HepG2 (cell line): ENCODE data around the gene NRL. TPM values are rescaled to one million over a fixed set of nuclear protein-coding genes. Genes with fewer than 3 reads are reported as not detected.

Experiments used
- ADNP ChIP-seq: sonication (generic); formaldehyde crosslinking; IDR thresholded peaks from 2 replicates; pipeline ENCODE4 v1.4.0; 2020; ENCODE audit warnings: missing genetic modification reagents
- ARNT ChIP-seq: fragments of 450-650 bp; IDR thresholded peaks from 2 replicates; pipeline ENCODE4 v1.6.1; 2017
- CBX1 ChIP-seq: IDR thresholded peaks from one replicate; pipeline ENCODE4 v1.6.1; 2016; ENCODE audit warnings: antibody characterized with exemption, low read depth
- CBX5 ChIP-seq: sonication (generic); formaldehyde crosslinking; IDR thresholded peaks from 2 replicates; pipeline ENCODE4 v1.4.0; 2020; ENCODE audit warnings: missing genetic modification reagents, borderline replicate concordance
- CHD4 ChIP-seq: fragments of 200-600 bp; sonication (generic); IDR thresholded peaks from 2 replicates; pipeline ENCODE4 v1.7.0; 2017; ENCODE audit warnings: mild to moderate bottlenecking, low read length, borderline replicate concordance
- DMAP1 ChIP-seq: IDR thresholded peaks from 2 replicates; pipeline ENCODE4 v1.6.1; 2016
- HOXA3 ChIP-seq: sonication (generic); formaldehyde crosslinking; IDR thresholded peaks from 2 replicates; pipeline ENCODE4 v1.5.0; 2020; ENCODE audit warnings: missing genetic modification reagents
- MTA1 ChIP-seq: sonication (generic); formaldehyde crosslinking; IDR thresholded peaks from 2 replicates; pipeline ENCODE4 v1.4.0; 2020; ENCODE audit warnings: missing genetic modification reagents, mild to moderate bottlenecking, borderline replicate concordance
- MYNN ChIP-seq: sonication (generic); formaldehyde crosslinking; IDR thresholded peaks from 2 replicates; pipeline ENCODE4 v1.4.0; 2020; ENCODE audit warnings: mild to moderate bottlenecking, low read depth, missing genetic modification reagents
- PAX8 ChIP-seq: sonication (generic); formaldehyde crosslinking; IDR thresholded peaks from 2 replicates; pipeline ENCODE4 v1.8.0; 2022; ENCODE audit warnings: mild to moderate bottlenecking, missing genetic modification reagents, borderline replicate concordance
- PHF21A ChIP-seq: sonication (generic); formaldehyde crosslinking; IDR thresholded peaks from 2 replicates; pipeline ENCODE4 v1.5.0; 2020; ENCODE audit warnings: mild to moderate bottlenecking, missing genetic modification reagents
- SMC3 ChIP-seq: IDR thresholded peaks from 2 replicates; pipeline ENCODE4 v1.6.1; 2011; ENCODE audit warnings: low read length, improper control_type of control experiment
- TARDBP ChIP-seq: sonication (generic); formaldehyde crosslinking; IDR thresholded peaks from 2 replicates; pipeline ENCODE4 v1.8.0; 2022; ENCODE audit warnings: mild to moderate bottlenecking, missing genetic modification reagents
- TBX3 ChIP-seq: fragments of 450-650 bp; IDR thresholded peaks from 2 replicates; pipeline ENCODE4 v1.6.1; 2017; ENCODE audit warnings: antibody characterized with exemption, mild to moderate bottlenecking, inconsistent platforms, borderline replicate concordance
- TOE1 ChIP-seq: sonication (generic); formaldehyde crosslinking; IDR thresholded peaks from 2 replicates; pipeline ENCODE4 v1.4.0; 2020; ENCODE audit warnings: mild to moderate bottlenecking, missing genetic modification reagents
- ZNF331 ChIP-seq: sonication (generic); formaldehyde crosslinking; IDR thresholded peaks from 2 replicates; pipeline ENCODE4 v1.4.0; 2020; ENCODE audit warnings: missing genetic modification reagents
- ZNF614 ChIP-seq: IDR thresholded peaks from 2 replicates; pipeline ENCODE4 v1.6.1; 2018; ENCODE audit warnings: missing biosample characterization, missing genetic modification reagents, inconsistent platforms, borderline replicate concordance
- ZNF687 ChIP-seq: sonication (generic); formaldehyde crosslinking; IDR thresholded peaks from 2 replicates; pipeline ENCODE4 v1.5.1; 2020; ENCODE audit warnings: mild to moderate bottlenecking, missing genetic modification reagents, moderate library complexity
- polyA plus RNA-seq, 8 experiments: library from polyadenylated mRNA; depleted of rRNA in 3 of 8; stranded (reverse) in 7 of 8; unstranded in 1 of 8; fragments of >200 nt; fragmentation: Illumina TruSeq in 4 of 8; extraction: Trizol in 4 of 8; gene quantifications; 2 replicates each; pipeline versions ENCODE4 v1.2.1 to v1.2.3, GENCODE V29; 2011 to 2016; ENCODE audit warnings: low read depth in 4 of 8, missing spikeins in 1 of 8, mixed read lengths in 1 of 8; ENCODE audit not compliant: insufficient read depth in 1 of 8
- total RNA-seq, 5 experiments: library from RNA; depleted of rRNA; stranded (reverse); fragments of >200 nt; fragmentation: Illumina TruSeq; extraction: Trizol; gene quantifications; 2 replicates each; pipeline ENCODE4 v1.2.3, GENCODE V29; 2016; ENCODE audit warnings: low read depth in 1 of 5
- TF ChIP-seq, protein P1 (sequence below): fragments of 450-650 bp; IDR thresholded peaks from 2 replicates; pipeline ENCODE4 v1.6.1; 2016
- TF ChIP-seq, protein P2 (sequence below): sonication (generic); formaldehyde crosslinking; IDR thresholded peaks from 2 replicates; pipeline ENCODE4 v1.4.0; 2020; ENCODE audit warnings: mild to moderate bottlenecking, missing genetic modification reagents
- TF ChIP-seq, protein P3 (sequence below): sonication (generic); formaldehyde crosslinking; IDR thresholded peaks from 2 replicates; pipeline ENCODE4 v1.8.0; 2022; ENCODE audit warnings: missing genetic modification reagents, mild to moderate bottlenecking, inconsistent platforms, borderline replicate concordance

Gene NRL
- total and polyA plus RNA-seq, 2 of the 13 experiments (the other 11 are each of a cell fraction or from before 2014, with no cell fraction given) = 2.5 to 4.7 TPM

GRCh38 chr14:24095271-24096068 is 19.3 kb downstream of the NRL start (continued):
- peak; percentile 98 for TF ChIP-seq TOE1 (CRISPR knock-in tag)
- TF ChIP-seq ADNP (CRISPR knock-in tag) = no peak; the same call in 1 of the 2 replicates
- TF ChIP-seq, protein P1, sequence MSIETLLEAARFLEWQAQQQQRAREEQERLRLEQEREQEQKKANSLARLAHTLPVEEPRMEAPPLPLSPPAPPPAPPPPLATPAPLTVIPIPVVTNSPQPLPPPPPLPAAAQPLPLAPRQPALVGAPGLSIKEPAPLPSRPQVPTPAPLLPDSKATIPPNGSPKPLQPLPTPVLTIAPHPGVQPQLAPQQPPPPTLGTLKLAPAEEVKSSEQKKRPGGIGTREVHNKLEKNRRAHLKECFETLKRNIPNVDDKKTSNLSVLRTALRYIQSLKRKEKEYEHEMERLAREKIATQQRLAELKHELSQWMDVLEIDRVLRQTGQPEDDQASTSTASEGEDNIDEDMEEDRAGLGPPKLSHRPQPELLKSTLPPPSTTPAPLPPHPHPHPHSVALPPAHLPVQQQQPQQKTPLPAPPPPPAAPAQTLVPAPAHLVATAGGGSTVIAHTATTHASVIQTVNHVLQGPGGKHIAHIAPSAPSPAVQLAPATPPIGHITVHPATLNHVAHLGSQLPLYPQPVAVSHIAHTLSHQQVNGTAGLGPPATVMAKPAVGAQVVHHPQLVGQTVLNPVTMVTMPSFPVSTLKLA = peak; percentile 99
- TF ChIP-seq PAX8 (CRISPR knock-in tag) = peak; percentile 97; the same call in 1 of the 2 replicates
- peak; percentile 51 for TF ChIP-seq TBX3
- TF ChIP-seq, protein P2, sequence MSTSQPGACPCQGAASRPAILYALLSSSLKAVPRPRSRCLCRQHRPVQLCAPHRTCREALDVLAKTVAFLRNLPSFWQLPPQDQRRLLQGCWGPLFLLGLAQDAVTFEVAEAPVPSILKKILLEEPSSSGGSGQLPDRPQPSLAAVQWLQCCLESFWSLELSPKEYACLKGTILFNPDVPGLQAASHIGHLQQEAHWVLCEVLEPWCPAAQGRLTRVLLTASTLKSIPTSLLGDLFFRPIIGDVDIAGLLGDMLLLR = peak; percentile 97
- no peak for TF ChIP-seq CHD4
- no peak for TF ChIP-seq ARNT
- peak; percentile 99 for TF ChIP-seq CBX1
- TF ChIP-seq PHF21A (CRISPR knock-in tag) = no peak
- TF ChIP-seq, protein P3, sequence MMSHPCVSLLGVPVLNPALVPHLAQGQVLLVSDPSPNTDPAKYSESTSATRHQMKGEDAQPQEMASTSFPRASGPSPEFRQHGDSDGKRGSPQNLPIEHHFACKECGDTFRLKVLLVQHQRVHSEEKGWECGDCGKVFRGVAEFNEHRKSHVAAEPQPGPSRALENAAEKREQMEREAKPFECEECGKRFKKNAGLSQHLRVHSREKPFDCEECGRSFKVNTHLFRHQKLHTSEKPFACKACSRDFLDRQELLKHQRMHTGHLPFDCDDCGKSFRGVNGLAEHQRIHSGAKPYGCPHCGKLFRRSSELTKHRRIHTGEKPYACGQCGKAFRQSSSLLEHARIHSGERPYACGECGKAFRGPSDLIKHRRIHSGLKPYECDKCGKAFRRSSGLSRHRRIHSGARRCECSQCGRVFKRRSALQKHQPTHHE (CRISPR knock-in tag) = peak; percentile 80; the same call in 1 of the 2 replicates
- peak; percentile 97 for TF ChIP-seq ZNF331 (CRISPR knock-in tag)
- TF ChIP-seq SMC3 = peak; percentile 25
- peak; percentile 93 for TF ChIP-seq MYNN (CRISPR knock-in tag)
- peak; percentile 94 for TF ChIP-seq HOXA3 (CRISPR knock-in tag)
- peak; percentile 99 for TF ChIP-seq ZNF614 (CRISPR knock-in tag)
- peak; percentile 100 for TF ChIP-seq ZNF687 (CRISPR knock-in tag)
- TF ChIP-seq MTA1 (CRISPR knock-in tag) = peak; percentile 82; the same call in 1 of the 2 replicates
- TF ChIP-seq TARDBP (CRISPR knock-in tag) = peak; percentile 97
- TF ChIP-seq DMAP1 (CRISPR knock-in tag) = peak; percentile 99
- TF ChIP-seq CBX5 (CRISPR knock-in tag) = peak; percentile 97
